ENCODE measurements around the gene ATP8A2. TPM values are rescaled to one million over a fixed set of nuclear protein-coding genes. Genes with fewer than 3 reads are reported as not detected.
"Not testable (repeated sequence)": the region's sequence is repeated elsewhere in the genome, so short reads cannot be mapped to it uniquely, and the experiment has no call there.

The ATP8A2 gene
- total RNA-seq, 1 donor from 2014 or later, result 0.13 TPM

DNA sequence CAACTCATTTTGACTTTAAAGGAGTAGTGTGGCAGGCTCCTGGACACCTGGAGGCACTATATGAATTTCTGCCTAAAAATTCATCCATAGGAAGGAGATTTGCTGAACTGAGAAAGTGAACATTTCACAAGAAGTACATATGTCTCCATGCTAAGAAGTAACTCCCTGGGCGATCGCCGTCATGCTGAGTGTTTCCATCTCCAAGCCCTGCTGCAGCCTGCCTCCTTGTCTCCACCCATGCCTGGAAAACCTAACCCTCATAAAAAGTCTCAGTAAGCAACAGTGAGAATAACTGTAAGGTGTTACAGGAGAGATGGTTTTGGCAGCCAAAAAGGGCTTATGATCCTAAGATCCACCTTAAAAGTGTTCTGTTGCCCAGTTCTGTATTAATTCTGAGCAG, 428.7 kb downstream of the ATP8A2 start:
- DNase-seq (ENCODE audit: low read depth in 2 of 2), result no peak

GRCh38 chr13:25802579-25802978, 430.8 kb downstream of the ATP8A2 start:
- no peak for DNase-seq (ENCODE audit: low read depth in 2 of 2)

- DNase-seq (ENCODE audit: low read depth in 2 of 2), result no peak
These were observed 431.9 kb downstream of the ATP8A2 start for GRCh38 chr13:25803641-25804040.

DNA sequence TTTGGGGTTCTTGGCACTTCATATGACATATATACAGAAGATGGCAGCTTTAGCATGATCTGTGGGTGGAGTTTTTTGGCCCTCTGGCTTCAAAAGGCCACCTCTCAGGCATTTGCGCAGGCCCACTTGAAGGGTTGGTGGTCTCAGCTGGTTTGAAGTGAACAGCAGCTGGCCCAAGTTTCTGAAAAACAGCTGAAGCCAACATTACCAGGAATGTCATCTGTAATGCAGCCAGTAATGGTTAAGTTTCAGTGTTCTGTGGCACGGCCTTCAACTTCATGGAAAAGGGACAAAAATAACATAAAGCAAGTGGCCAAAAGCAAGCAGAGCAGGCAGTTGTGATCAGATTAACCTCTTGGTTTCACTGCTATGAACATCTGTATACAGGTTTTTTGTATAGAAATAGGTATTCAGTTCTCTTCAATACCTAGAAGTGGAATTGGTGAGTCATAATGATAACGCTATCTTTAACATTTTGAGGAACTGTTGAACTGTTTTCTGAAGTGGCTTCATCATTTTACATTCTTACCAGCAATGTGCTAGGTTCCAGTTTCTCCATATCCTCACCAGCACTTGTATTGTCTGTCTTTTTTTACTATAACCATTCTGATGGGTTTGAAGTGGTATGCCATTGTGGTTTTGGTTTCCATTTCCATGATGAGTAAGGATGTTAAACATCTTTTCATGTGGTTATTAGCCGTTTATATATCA, 434.6 kb downstream of the ATP8A2 start:
- no peak for DNase-seq (ENCODE audit: low read depth in 2 of 2)

DNA sequence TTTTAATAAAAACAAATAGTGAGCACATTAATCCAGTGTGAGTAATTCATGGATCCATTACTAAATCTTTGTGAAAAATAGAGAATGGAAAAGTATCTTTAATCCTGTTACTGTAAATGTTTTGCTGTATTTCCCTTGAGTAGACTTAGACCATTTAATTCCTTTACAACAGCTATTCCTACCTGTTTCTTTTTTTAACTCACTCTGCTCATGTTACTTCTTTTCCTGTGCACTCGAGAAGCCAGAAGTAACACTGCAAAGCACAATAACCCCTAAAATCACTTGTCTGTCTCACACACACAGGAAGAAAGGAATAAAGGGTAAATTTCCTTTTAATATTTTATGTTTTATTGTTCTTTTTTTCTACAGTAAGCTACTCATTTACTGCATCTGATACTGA, 435.8 kb downstream of the ATP8A2 start:
- DNase-seq (ENCODE audit: low read depth in 2 of 2), result no peak

GRCh38 chr13:25811506-25811905, 439.7 kb downstream of the ATP8A2 start:
- DNase-seq (ENCODE audit: low read depth in 2 of 2), result no peak

GRCh38 chr13:25816239-25816638, 444.5 kb downstream of the ATP8A2 start:
- no peak for DNase-seq (ENCODE audit: low read depth in 2 of 2)

GRCh38 chr13:25819856-25820530, 448.2 kb downstream of the ATP8A2 start:
- no peak for DNase-seq (ENCODE audit: low read depth in 2 of 2)

GRCh38 chr13:25821776-25822175, 450.0 kb downstream of the ATP8A2 start:
- no peak for DNase-seq (ENCODE audit: low read depth in 2 of 2)

DNA sequence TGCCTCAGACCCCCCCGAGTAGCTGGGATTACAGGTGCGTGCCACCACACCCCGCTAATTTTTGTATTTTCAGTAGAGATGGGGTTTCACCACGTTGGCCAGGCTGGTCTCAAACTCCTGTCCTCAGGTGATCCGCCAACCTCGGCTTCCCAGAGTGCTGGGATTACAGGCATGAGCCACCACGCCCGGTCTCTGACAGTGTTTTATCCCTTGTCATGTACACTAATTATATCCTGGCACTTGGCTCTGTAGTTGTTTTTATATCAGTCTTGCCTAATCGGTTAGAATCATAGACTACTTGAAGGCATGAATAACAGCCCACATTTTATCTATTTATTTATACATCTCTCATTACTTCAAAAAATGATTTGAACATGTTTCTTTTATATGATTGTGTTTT, 455.4 kb downstream of the ATP8A2 start:
- not testable (repeated sequence) for DNase-seq (ENCODE audit: low read depth in 2 of 2)

GRCh38 chr13:25827831-25828465, 456.2 kb downstream of the ATP8A2 start:
- DNase-seq (ENCODE audit: low read depth in 2 of 2), result no peak

- no peak for DNase-seq (ENCODE audit: low read depth in 2 of 2)
These were observed 462.0 kb downstream of the ATP8A2 start for GRCh38 chr13:25833761-25834160.

- DNase-seq (ENCODE audit: low read depth in 2 of 2), result no peak
These were observed 465.0 kb downstream of the ATP8A2 start for GRCh38 chr13:25836574-25837336.

DNA sequence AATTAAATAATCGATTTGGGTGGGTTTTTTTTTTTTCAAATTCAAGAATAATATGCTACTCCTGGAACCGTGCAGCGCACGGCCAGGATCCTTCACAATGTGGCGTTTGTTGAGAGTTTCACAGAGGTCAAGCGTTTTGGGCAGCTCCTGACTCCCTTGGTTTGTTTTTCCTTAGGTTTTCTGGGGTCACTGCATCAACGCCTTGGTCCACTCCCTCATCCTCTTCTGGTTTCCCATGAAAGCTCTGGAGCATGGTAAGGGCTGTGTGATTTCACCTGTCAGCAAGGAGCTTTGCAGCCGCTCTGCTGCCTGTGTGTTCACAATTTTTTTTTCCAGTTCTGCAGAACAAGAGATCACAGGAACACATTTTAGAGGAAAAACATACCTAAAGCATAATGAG, 467.6 kb downstream of the ATP8A2 start:
- no peak for DNase-seq (ENCODE audit: low read depth in 2 of 2)

DNA sequence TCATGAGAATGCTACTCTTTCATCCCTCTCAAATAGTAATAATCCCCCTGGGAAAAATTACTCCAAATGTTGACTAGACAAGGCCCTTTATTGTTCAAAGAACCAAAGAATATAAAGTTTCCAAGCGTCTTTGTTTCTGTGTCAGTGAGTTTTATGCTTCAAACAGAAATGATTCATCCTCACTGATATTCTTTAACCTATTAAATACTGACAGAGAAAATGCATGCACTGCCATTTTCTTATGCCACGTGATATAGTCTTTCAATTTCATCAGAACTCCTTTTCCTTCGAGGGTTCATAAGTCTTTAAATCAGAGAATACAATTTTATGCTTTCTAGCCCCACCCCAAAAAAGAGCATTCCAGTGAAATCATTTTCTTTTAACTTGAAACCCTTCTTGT, 468.5 kb downstream of the ATP8A2 start:
- no peak for DNase-seq (ENCODE audit: low read depth in 2 of 2)

DNA sequence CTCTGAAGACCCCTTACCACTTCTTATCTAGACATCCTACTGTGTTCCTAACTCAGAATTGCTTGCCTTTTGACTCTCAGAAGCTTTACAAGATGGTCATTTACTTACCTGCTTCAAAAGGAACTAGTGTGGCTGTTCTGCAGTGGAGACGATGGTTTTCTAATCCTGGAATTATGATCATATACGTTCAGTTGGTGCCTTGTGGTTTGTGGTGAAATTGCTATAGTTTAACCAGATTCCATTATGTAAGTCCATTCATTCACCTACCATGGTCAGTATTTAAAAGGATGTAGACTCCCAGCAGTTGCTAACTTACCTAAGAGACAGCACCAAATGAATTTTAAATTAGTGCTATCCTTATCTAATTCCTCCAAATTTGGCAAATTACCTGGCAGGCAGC, 469.2 kb downstream of the ATP8A2 start:
- no peak for DNase-seq (ENCODE audit: low read depth in 2 of 2)

GRCh38 chr13:25843692-25844091, 471.9 kb downstream of the ATP8A2 start:
- no peak for DNase-seq (ENCODE audit: low read depth in 2 of 2)

DNA sequence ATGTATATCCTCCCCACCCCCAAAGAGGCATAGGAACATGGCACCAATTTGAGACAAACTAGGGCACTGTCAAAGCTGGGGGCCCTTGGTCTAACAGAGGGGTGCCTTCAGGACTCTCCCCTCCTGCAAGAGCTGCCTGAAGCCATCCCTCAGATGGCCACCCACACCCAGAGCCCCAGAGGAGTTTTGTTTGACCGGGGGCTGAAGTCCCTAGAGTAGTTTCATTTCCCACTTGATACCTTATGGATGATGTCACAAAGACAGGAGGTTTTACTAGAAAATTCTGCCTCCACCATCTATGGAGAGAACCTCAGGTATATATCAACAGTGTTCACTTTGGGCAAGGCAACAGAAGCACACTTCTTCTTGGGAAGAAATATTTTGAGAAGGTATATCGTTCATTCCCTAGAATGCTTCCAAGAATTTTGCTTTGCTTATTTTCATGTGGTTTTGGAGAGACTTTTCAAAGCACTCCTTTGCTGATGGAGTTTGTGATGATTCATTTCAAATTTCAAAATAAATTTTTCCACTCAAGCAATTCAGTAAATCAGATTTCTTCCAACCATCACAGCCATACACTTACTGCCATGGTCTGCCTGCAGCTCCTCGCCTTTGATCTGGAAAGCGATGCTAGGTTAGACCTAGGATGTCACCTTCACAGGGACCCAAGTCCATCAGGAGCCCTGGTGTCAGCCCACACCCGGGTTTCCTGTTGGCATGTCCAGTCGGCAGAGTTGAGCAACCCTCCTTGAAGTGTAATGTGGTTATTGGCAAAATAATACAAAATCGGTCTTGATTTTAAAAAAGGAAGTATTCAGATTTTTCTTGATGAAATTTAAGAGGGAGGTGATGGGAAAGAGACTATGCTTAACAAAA, 473.0 kb downstream of the ATP8A2 start:
- no peak for DNase-seq (ENCODE audit: low read depth in 2 of 2)

DNA sequence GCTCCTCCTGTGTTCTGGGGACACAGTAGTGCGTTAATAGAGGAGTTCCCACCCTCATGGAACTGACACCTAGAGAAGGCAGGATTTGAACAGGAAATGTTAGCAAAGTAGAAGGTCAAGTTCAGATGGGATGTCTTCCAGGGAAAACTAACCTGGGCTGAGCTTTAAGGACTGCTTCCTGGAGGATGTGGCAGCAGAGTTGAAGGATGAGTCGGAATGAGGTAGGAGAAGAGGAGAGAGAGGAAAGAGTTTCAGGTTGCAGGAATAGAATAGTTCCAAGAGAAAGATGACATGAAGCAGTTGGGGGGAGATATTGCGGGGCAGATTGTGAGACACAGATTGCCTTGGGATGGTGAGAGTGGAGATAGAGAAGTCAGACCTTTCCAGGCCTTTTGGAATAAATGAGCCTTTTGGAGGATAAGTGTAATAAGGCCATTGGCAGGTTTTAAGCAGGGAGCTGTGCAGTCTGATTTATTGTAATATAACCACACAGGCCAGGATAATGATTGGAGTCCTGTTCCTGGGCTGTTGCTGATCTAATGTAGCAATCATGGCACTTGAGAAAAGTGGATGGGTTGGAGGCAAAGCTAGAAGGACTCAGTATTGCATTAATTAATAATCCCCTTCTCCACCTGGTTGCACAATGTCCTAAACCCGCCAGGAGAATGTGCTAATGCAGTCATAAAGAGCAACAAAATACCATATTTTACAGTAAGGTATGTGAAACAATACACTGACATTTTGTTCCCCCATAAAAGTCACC, 474.6 kb downstream of the ATP8A2 start:
- DNase-seq (ENCODE audit: low read depth in 2 of 2), result no peak

GRCh38 chr13:25847145-25847544, 475.4 kb downstream of the ATP8A2 start:
- DNase-seq (ENCODE audit: low read depth in 2 of 2), result no peak

Measured in dermis microvascular lymphatic vessel endothelial cell (primary cell).